DMS114 treated with DMSO at 0.1 percent for 48 hours (cell line): ENCODE measurements around the gene KLF14.
"Not testable (repeated sequence)": the region's sequence is repeated elsewhere in the genome, so short reads cannot be mapped to it uniquely, and the experiment has no call there.

ENCODE experiments used
- DNase-seq: peaks from one replicate; lab custom pipeline; 2025; ENCODE audit not compliant: unreplicated experiment; lab: John Stamatoyannopoulos, UW

The KLF14 gene

DNA sequence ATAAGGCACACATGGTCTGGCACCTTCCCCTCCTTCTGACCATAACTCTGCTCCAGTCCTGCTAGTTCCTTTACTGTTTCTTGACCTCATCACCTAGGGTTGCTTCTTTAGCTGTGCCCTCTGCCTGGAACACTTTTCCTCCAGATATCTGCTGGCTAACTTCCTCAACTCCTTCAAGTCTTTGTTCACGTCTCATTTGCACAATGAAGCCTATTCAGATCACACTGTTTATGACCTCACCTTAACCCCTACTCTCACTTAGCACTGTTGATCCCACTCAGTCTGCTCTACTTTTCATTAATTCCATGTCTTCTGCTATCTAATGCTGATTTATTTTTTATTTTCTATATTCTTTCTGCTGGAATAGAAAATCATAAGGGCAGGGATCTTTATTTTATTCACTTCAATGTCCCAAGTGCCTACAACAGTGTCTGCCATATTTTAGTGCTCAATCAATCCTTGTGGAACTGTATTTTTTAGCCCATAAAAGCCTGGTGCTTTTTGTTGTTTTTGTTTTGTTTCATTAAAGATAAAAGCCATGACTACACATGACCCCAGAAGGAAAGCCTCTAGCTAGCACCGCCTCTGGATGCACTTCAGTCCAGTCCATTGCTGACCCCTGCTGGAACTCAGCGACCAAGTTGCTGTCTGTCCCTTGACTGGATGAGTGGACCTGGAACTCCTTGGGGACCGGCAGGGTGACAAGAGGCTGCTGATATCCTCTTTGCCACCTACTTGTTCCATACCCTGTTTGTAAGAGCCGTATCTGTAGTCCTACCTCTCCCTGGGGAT is 12.3 kb downstream of the KLF14 start:
- peak; percentile 19 for DNase-seq

DNA sequence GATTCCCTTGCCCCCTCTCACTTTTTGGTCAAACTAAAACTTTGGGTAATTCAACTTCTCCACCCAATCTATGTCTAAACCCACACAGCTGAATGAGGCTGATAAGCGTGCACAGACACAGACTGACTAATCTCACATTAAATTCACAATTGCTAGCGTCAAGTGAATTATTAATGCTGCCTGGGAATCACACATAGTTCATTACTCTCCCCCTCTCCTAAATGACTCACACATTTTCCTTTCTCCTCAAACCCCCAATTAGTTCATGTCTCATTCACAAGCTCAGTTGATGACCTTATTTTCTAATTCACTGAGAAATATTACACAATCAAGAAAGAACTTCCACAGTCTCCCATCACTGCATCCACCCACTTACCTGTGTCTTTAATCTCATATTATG is 14.5 kb downstream of the KLF14 start:
- DNase-seq, result no peak

- DNase-seq, result no peak
These were observed 21.6 kb downstream of the KLF14 start for GRCh38 chr7:130712416-130712815.

DNA sequence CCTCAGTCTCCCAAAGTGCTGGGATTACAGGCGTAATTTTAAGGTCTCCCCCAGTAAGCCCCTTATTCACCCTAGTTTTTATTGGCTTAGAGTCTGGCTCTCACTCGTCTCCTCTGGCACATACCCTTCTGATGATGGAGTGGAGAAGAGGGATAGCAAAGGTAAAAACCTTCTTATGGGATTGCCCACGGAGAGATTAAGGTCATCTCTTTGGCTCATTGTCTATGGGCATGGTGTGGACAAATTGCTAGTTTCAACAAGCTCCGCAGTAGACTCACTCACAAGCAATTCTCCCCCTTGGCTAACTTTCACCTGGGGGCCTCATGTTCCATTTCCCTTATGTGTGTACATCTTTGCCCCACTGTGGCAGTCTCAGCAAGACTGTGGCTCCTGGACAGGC is 25.2 kb downstream of the KLF14 start:
- no peak for DNase-seq

GRCh38 chr7:130708001-130708400 is 26.0 kb downstream of the KLF14 start:
- DNase-seq, result no peak

DNA sequence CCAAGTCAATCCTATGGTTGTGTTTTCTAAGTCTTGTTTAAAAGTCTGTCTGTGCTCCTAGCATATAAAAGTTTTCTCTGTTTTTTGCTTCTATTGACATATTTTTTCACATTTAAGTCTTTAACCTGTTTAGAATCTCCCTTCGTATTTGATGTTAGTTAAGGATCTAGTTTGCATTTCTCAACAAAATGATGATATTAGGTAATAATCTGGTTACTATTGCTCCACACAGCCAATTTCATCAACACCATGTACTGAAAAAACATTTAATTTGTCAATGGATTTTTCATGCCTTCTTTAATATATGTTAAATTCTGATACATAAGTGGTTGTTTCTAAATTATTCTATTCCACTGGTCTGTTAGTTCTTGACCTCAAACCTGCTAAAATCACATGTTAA is 30.2 kb downstream of the KLF14 start:
- no peak for DNase-seq

DNA sequence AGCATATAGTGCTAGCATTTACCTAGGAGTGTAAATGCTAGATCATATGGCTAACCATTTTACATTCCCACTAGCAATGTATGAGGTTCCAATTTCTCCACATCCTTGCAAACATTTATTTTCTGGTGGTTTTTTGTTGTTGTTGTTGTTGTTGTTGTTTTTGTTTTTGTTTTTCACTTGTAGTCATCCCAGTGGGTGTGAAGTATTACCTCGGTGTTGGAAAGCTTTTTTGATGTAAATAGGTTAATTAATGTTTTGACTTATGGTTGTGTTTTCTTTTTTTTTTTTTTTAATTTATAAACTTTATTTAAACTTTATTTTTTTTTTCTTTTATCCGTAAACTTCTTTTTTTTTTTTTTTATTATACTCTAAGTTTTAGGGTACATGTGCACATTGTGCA is 32.4 kb downstream of the KLF14 start:
- no peak for DNase-seq

DNA sequence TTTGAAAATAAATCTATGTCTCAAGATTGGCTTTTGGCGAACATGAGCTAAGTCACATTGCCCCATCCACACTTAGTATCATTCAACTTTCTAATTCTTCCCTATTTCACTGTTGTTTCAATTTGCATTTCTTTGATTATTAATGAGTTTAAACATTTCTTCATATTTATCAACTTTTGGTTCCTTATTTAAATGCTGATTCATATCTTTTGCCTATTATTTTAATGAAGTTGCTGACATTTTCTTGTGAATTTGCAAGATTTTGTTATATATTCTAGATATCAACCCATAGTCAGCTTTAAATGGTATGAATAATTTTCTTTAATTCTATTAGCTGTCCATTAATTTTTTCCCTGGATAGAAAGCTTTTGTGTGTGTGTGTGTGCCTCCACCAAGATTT is 33.2 kb downstream of the KLF14 start:
- DNase-seq, result no peak

GRCh38 chr7:130699686-130700085 is 34.3 kb downstream of the KLF14 start:
- DNase-seq, result no peak

- no peak for DNase-seq
These were observed 36.2 kb downstream of the KLF14 start for GRCh38 chr7:130697820-130698219.

GRCh38 chr7:130695840-130696239 is 38.2 kb downstream of the KLF14 start:
- DNase-seq, result peak; percentile 25

- not testable (repeated sequence) for DNase-seq
These were observed 41.6 kb downstream of the KLF14 start for GRCh38 chr7:130692396-130692795.

DNA sequence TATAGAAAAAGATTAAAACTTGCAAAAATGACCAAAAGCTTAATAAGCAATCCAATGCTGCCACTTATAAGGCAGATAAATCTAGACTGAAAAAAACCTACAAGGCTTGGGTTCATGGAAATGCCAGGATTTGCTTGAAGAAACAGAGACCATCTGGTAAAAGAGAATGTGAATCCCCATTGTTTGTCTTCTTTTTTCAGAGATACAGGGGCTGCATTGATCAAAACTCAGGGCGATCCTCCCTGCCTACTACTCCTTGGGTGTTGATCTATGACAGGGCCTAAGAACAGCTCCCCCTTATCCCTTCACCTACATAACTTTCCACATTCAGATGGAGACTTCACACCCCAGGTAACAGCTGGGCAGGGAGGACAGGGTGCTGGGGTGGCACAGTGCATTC is 44.3 kb downstream of the KLF14 start:
- no peak for DNase-seq

GRCh38 chr7:130683026-130683425 is 51.0 kb downstream of the KLF14 start:
- no peak for DNase-seq
